Measurements from ENCODE around the gene KRT25.
"Not testable (repeated sequence)": the region's sequence is repeated elsewhere in the genome, so short reads cannot be mapped to it uniquely, and the experiment has no call there.

KRT25 gene

GRCh38 chr17:40751065-40751464 lies 4.1 kb downstream of the KRT25 start:
- no peak for DNase-seq

GRCh38 chr17:40750391-40750790 lies 4.7 kb downstream of the KRT25 start:
- DNase-seq: no peak

GRCh38 chr17:40748666-40749065 lies 6.5 kb downstream of the KRT25 start:
- not testable (repeated sequence) for DNase-seq

GRCh38 chr17:40738553-40738952 lies 16.6 kb downstream of the KRT25 start:
- no peak for DNase-seq

- DNase-seq: no peak
These were observed 20.1 kb downstream of the KRT25 start for GRCh38 chr17:40735016-40735415.

- no peak for DNase-seq
These were observed 21.1 kb downstream of the KRT25 start for GRCh38 chr17:40734018-40734417.

- no peak for DNase-seq
These were observed 24.2 kb downstream of the KRT25 start for GRCh38 chr17:40730970-40731369.

- no peak for DNase-seq
These were observed 27.5 kb downstream of the KRT25 start for GRCh38 chr17:40727447-40728231.

- DNase-seq: peak in 1 of 3 experiments; percentile 16
These were observed 28.2 kb downstream of the KRT25 start for GRCh38 chr17:40726919-40727318.

GRCh38 chr17:40724656-40725055 lies 30.5 kb downstream of the KRT25 start:
- no peak for DNase-seq

- no peak for DNase-seq
These were observed 32.9 kb downstream of the KRT25 start for GRCh38 chr17:40722241-40722640.

GRCh38 chr17:40720899-40721298 lies 34.2 kb downstream of the KRT25 start:
- no peak for DNase-seq

GRCh38 chr17:40718930-40719329 lies 36.2 kb downstream of the KRT25 start:
- no peak for DNase-seq

GRCh38 chr17:40717776-40718175 lies 37.4 kb downstream of the KRT25 start:
- no peak for DNase-seq

- DNase-seq: no peak
These were observed 40.7 kb downstream of the KRT25 start for GRCh38 chr17:40714473-40714872.

- DNase-seq: no peak
These were observed 47.4 kb downstream of the KRT25 start for GRCh38 chr17:40707745-40708144.

- DNase-seq: no peak
These were observed 49.5 kb downstream of the KRT25 start for GRCh38 chr17:40705584-40705983.

- no peak for DNase-seq
These were observed 51.5 kb downstream of the KRT25 start, which contains the start of gene KRT24 for GRCh38 chr17:40703652-40704051. Gene KRT24 (minus strand): TSS chr17:40703752. CDS start chr17:40703693, 59 bp downstream.

- no peak for DNase-seq
These were observed 52.9 kb downstream of the KRT25 start for GRCh38 chr17:40702271-40702670.

- peak in 1 of 3 experiments; percentile 44 for DNase-seq
These were observed 55.3 kb downstream of the KRT25 start for GRCh38 chr17:40699853-40700252.

GRCh38 chr17:40699371-40699770 lies 55.8 kb downstream of the KRT25 start:
- DNase-seq: peak in 2 of 3 experiments; percentile 10 to 65

Data from NCI-H1417 (cell line).